ENCODE results near the gene LAGE3. TPM values are rescaled to one million over a fixed set of nuclear protein-coding genes. Genes with fewer than 3 reads are reported as not detected.
"Not testable (repeated sequence)": the region's sequence is repeated elsewhere in the genome, so short reads cannot be mapped to it uniquely, and the experiment has no call there.

The LAGE3 gene
- total RNA-seq, 1 donor from 2014 or later: 15.3 TPM

DNA sequence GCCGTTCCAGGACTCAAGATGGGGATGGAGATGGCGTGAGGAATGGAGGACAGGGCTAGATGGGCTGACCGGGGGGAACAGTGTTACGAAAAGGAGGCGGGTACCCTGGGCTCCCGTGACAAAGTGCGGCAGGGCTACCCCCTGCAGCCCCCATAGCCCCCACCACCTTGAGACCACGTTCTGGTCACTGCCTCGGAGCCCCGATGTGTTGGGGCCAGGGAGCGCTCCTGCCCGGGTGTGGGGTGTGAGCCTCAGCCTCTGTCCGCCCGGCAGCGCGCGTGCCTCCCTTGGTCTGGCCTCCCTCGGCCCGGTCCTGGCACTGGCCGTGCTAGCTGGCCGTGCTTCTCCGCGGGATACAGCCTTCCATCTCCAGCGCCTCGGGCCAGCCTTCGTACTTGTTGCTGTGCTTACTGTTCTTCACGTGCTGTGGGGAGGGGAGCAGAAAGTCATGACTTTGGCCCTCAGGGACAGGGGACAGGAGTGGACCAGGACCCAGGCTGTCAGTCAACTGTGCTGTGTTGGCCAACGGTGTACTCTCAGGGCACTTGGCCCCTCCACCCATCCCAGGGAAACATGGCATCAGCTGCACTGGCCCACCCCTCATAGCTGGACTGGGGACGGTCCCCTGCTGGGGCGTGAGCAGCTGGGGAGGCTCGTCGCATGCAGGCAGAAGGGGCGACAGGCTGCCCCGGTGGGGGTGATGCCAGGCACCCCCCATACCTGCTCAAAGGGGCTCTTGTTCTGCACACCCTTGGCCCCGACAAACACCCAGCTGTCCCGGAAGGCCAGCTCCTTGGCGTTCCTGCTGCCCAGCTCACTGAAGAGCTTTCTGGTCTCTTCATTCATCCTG, 27.6 kb upstream of the LAGE3 start:
- Mint-ChIP-seq H3K36me3 (peaks cover 20% of the 10 kb centered on the region), H3K4me1 (no peaks in the 10 kb centered on the region), H3K27ac (no peak overlapping the region), H3K9me3 (peaks cover 18% of the 10 kb centered on the region), H3K4me3 (no peak overlapping the region), H3K27me3 (ENCODE audit: low read depth) (no peaks in the 10 kb centered on the region)
- DNase-seq (ENCODE audit: low spot score in 2 of 2, unreplicated experiment in 2 of 2): no peak
- TF ChIP-seq, protein P1, sequence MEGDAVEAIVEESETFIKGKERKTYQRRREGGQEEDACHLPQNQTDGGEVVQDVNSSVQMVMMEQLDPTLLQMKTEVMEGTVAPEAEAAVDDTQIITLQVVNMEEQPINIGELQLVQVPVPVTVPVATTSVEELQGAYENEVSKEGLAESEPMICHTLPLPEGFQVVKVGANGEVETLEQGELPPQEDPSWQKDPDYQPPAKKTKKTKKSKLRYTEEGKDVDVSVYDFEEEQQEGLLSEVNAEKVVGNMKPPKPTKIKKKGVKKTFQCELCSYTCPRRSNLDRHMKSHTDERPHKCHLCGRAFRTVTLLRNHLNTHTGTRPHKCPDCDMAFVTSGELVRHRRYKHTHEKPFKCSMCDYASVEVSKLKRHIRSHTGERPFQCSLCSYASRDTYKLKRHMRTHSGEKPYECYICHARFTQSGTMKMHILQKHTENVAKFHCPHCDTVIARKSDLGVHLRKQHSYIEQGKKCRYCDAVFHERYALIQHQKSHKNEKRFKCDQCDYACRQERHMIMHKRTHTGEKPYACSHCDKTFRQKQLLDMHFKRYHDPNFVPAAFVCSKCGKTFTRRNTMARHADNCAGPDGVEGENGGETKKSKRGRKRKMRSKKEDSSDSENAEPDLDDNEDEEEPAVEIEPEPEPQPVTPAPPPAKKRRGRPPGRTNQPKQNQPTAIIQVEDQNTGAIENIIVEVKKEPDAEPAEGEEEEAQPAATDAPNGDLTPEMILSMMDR (IDR thresholded peaks at IDR 0.05; ENCODE audit: unreplicated experiment): no peak

DNA sequence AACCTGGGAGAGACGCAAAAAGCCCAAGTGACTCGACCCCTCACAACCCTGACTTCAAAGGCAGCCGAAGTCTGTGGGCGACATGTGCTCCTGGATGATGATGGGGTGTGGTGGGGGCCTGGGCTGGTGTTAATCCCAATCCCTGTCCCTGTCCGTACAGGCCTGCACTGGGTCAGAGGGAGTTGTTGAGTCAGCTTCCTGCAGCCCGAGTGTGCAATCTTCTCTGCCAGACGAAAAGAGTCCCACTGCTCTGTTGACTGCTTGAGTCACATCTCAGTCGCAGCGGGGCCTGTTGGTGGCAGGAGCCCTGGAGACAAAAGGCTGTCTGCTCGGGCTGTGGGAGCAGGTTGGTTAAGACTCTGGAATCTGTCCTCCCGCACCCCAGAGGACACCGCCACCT, 26.7 kb upstream of the LAGE3 start:
- Mint-ChIP-seq H3K27me3 (ENCODE audit: low read depth) (no peaks in the 10 kb centered on the region), H3K9me3 (peaks cover 18% of the 10 kb centered on the region), H3K27ac (no peak overlapping the region), H3K4me1 (no peaks in the 10 kb centered on the region), H3K36me3 (peaks cover 18% of the 10 kb centered on the region), H3K4me3 (no peak overlapping the region)
- DNase-seq (ENCODE audit: low spot score in 2 of 2, unreplicated experiment in 2 of 2): no peak
- TF ChIP-seq, protein P1 (IDR thresholded peaks at IDR 0.05; ENCODE audit: unreplicated experiment): no peak

DNA sequence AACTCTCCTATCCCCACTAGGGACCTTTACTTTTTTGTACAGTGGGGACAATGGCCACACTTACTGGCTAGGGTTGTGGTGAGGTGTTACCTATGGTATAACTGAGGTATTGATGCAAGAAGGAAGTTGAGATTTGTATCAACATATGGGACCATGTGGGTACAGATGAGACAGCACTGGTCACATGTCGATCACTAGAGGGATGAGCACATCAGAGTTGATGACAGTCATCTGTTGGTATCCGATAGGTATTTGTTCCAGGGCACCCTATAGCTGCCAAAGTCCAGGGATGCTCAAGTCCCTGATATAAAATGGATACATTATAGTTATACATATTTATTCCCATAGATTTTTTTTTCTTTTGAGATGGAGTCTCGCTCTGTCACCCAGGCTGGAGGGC, 23.9 kb upstream of the LAGE3 start:
- Mint-ChIP-seq H3K4me3 (no peak overlapping the region), H3K4me1 (no peaks in the 10 kb centered on the region), H3K27ac (no peak overlapping the region), H3K36me3 (peaks cover 3% of the 10 kb centered on the region), H3K9me3 (peaks cover 8% of the 10 kb centered on the region), H3K27me3 (ENCODE audit: low read depth) (no peaks in the 10 kb centered on the region)
- DNase-seq (ENCODE audit: low spot score in 2 of 2, unreplicated experiment in 2 of 2): no peak
- TF ChIP-seq, protein P1 (IDR thresholded peaks at IDR 0.05; ENCODE audit: unreplicated experiment): no peak

DNA sequence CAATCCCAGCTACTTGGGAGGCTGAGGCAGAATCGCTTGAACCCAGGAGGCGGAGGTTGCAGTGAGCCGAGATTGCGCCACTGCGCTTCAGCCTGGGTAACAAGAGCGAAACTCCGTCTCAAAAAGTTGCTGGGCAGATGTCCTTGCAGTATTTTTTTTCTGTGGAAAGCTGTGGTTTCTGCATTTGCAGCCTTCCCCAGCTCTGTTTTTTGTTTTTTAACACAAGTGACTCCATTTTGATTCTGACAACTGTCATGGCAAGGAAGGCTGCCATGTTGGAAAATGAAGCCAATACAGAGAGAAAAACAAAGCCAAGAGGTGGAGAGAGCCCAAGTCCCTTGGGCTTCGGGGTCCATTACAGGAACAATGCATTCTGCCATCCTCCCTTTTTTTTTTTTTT, 23.0 kb upstream of the LAGE3 start:
- no peak overlapping the region for H3K27ac Mint-ChIP-seq
- peaks cover 3% of the 10 kb centered on the region for H3K36me3 Mint-ChIP-seq
- TF ChIP-seq, protein P1 (IDR thresholded peaks at IDR 0.05; ENCODE audit: unreplicated experiment): no peak
- peaks cover 8% of the 10 kb centered on the region for H3K9me3 Mint-ChIP-seq
- no peak overlapping the region for H3K4me3 Mint-ChIP-seq
- no peak for DNase-seq (ENCODE audit: low spot score in 2 of 2, unreplicated experiment in 2 of 2)
- no peaks in the 10 kb centered on the region for H3K27me3 Mint-ChIP-seq (ENCODE audit: low read depth)
- H3K4me1 Mint-ChIP-seq: no peaks in the 10 kb centered on the region

DNA sequence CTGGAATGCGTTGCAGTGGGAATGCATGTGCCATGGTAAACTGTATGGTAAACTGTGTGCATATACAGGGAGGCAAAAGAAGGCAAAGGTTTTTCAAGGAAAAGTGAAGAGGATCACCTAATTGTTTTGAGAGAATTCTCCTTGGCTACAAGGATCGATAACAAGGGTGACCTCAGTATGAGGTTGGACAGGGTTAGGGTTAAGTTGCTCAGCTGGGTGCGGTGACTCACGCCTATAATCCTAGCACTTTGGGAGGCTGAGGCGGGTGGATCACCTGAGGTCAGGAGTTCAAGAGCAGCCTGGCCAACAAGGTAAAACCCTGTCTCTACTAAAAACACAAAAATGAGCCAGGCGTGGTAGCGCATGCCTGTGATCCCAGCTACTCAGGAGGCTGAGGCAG, 22.3 kb upstream of the LAGE3 start:
- not testable (repeated sequence) for H3K36me3 Mint-ChIP-seq; H3K4me3 Mint-ChIP-seq; H3K27ac Mint-ChIP-seq; H3K4me1 Mint-ChIP-seq; H3K27me3 Mint-ChIP-seq (ENCODE audit: low read depth); H3K9me3 Mint-ChIP-seq; DNase-seq (ENCODE audit: low spot score in 2 of 2, unreplicated experiment in 2 of 2)

DNA sequence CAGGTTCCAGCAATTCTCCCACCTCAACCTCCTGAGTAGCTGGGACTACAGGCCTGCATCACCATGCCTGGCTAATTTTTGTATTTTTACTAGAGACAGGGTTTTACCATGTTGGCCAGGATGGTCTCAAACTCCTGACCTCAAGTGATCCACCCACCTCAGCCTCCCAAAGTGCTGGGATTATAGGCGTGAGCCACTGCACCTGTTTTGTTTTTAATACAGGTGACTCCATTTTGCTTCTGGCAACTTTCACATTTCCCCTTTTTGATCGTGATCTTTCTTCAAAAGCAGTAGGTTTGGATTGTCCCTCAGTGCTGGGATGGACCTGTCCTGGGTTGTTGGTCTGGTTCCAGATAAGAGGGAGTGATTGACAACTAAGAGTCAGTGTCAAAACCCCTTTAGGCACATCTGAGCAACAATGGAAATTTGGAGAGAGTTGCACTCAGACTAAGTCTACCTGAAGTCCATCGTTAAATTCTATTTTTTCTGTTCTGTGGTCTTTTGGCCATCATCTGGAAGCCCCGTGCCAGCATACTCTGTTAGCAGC, 17.6 kb upstream of the LAGE3 start:
- not testable (repeated sequence) for H3K27ac Mint-ChIP-seq; H3K4me3 Mint-ChIP-seq; H3K36me3 Mint-ChIP-seq; H3K4me1 Mint-ChIP-seq; H3K27me3 Mint-ChIP-seq (ENCODE audit: low read depth); DNase-seq (ENCODE audit: low spot score in 2 of 2, unreplicated experiment in 2 of 2); H3K9me3 Mint-ChIP-seq

Measured in mesothelial cell of epicardium (in vitro differentiated cells).